Peyer's patch (tissue), 4 donors: Measurements from ENCODE around the gene POLE4. TPM values are rescaled to one million over a fixed set of nuclear protein-coding genes. Genes with fewer than 3 reads are reported as not detected.

Experiments used
- DNase-seq, 3 donors: peaks; one replicate each; pipeline ENCODE4 v3.0.0-alpha.2; 2017 to 2019
- H3K27ac ChIP-seq, 4 donors: fragments of 200-600 bp; sonication (generic); one replicate each; pipeline ENCODE4 v1.5.1; 2016 to 2019
- H3K27me3 ChIP-seq, 2 donors: fragments of 200-600 bp; sonication (generic); one replicate each; pipeline ENCODE4 v1.5.1; 2019
- H3K36me3 ChIP-seq, 3 donors: fragments of 200-600 bp; sonication (generic); one replicate each; pipeline ENCODE4 v1.5.1; 2016 to 2019
- H3K4me1 ChIP-seq, 4 donors: fragments of 200-600 bp; sonication (generic); one replicate each; pipeline ENCODE4 v1.5.1; 2016 to 2019
- H3K4me3 ChIP-seq, 4 donors: fragments of 200-600 bp; sonication (generic); 1 replicate in 3 of 4; 2 replicates in 1 of 4; pipeline ENCODE4 v1.5.1; 2016 to 2019; ENCODE audit warnings: mild to moderate bottlenecking in 1 of 4
- H3K9me3 ChIP-seq, 4 donors: fragments of 200-600 bp; sonication (generic); one replicate each; pipeline ENCODE4 v1.5.1; 2016 to 2019; ENCODE audit warnings: mild to moderate bottlenecking in 1 of 4
- CTCF ChIP-seq, 6 experiments: fragments of 450-650 bp in 4 of 6; fragments of 200-600 bp in 2 of 6; sonication (generic) in 1 of 6; IDR thresholded peaks; one replicate each; pipeline ENCODE4 v1.5.1; 2017 to 2019; ENCODE audit warnings: antibody characterized with exemption in 6 of 6, mild to moderate bottlenecking in 3 of 6, moderate library complexity in 1 of 6
- POLR2A ChIP-seq, 2 donors: fragments of 450-650 bp; IDR thresholded peaks; one replicate each; pipeline ENCODE4 v1.5.1; 2017; ENCODE audit warnings: antibody characterized with exemption in 2 of 2, mild to moderate bottlenecking in 2 of 2, moderate library complexity in 2 of 2
- total RNA-seq, 4 donors: library from RNA; depleted of rRNA; stranded (reverse); fragments of >200 nt; gene quantifications; one replicate each; pipeline ENCODE4 v1.1.0, GENCODE V29; 2016

The POLE4 gene
- 10 to 100 TPM; 20.1 to 46.2 (median 23.6) TPM for total RNA-seq

- peak within 1 kb of the TSS; percentile 87 to 96 (median 88) for H3K27ac ChIP-seq
- TF ChIP-seq POLR2A (IDR thresholded peaks at IDR 0.05) (peak; percentile 74 to 90), CTCF (IDR thresholded peaks at IDR 0.05) (peak in 3 of 6 experiments; percentile 29 to 37 (median 36))
- H3K4me3 ChIP-seq = peak within 1 kb of the TSS; percentile 58 to 93 (median 59)
- H3K27me3 ChIP-seq = no peaks in the 10 kb centered on the region
- DNase-seq = peak; percentile 92 to 97 (median 96)
- no peaks in the 10 kb centered on the region for H3K9me3 ChIP-seq
- H3K4me1 ChIP-seq = peaks cover 0 to 14% (median 0%) of the 10 kb centered on the region in 4 donors
- no peaks in the 10 kb centered on the region for H3K36me3 ChIP-seq
Observed at GRCh38 chr2:74958274-74959105, at the start of gene POLE4. POLE4 (plus strand) TSS chr2:74958643; CDS start chr2:74958680, 37 bp downstream.

GRCh38 chr2:74908748-74909444 is 49.5 kb upstream of the POLE4 start:
- no peaks in the 10 kb centered on the region for H3K27me3 ChIP-seq
- H3K27ac ChIP-seq = no peak overlapping the region
- H3K36me3 ChIP-seq = no peaks in the 10 kb centered on the region
- TF ChIP-seq CTCF (IDR thresholded peaks at IDR 0.05) (no peak), POLR2A (IDR thresholded peaks at IDR 0.05) (no peak)
- H3K4me1 ChIP-seq = no peaks in the 10 kb centered on the region
- DNase-seq = peak in 2 of 3 donors; percentile 47 to 55
- no peaks in the 10 kb centered on the region for H3K9me3 ChIP-seq
- no peak overlapping the region for H3K4me3 ChIP-seq

GRCh38 chr2:74910245-74910644 is 48.2 kb upstream of the POLE4 start:
- DNase-seq = no peak
- no peaks in the 10 kb centered on the region for H3K9me3 ChIP-seq

GRCh38 chr2:74911061-74911460 is 47.4 kb upstream of the POLE4 start:
- TF ChIP-seq CTCF (IDR thresholded peaks at IDR 0.05) (no peak), POLR2A (IDR thresholded peaks at IDR 0.05) (no peak)
- H3K27ac ChIP-seq = no peak overlapping the region
- no peaks in the 10 kb centered on the region for H3K36me3 ChIP-seq
- no peaks in the 10 kb centered on the region for H3K9me3 ChIP-seq
- H3K27me3 ChIP-seq = no peaks in the 10 kb centered on the region
- H3K4me1 ChIP-seq = no peaks in the 10 kb centered on the region
- H3K4me3 ChIP-seq = no peak overlapping the region
- no peak for DNase-seq

More at GRCh38 chr2:74910245-74910644, 48.2 kb upstream of the POLE4 start:
- no peak overlapping the region for H3K27ac ChIP-seq
- no peaks in the 10 kb centered on the region for H3K36me3 ChIP-seq
- no peaks in the 10 kb centered on the region for H3K27me3 ChIP-seq
- H3K4me1 ChIP-seq = no peaks in the 10 kb centered on the region
- TF ChIP-seq POLR2A (IDR thresholded peaks at IDR 0.05) = no peak
- no peak for TF ChIP-seq CTCF (IDR thresholded peaks at IDR 0.05)
- no peak overlapping the region for H3K4me3 ChIP-seq

GRCh38 chr2:74915743-74916142 is 42.7 kb upstream of the POLE4 start:
- no peaks in the 10 kb centered on the region for H3K9me3 ChIP-seq
- H3K27ac ChIP-seq = no peak overlapping the region
- H3K4me3 ChIP-seq = no peak overlapping the region
- no peaks in the 10 kb centered on the region for H3K36me3 ChIP-seq
- DNase-seq = no peak
- H3K27me3 ChIP-seq = no peaks in the 10 kb centered on the region
- no peaks in the 10 kb centered on the region for H3K4me1 ChIP-seq
- no peak for TF ChIP-seq CTCF (IDR thresholded peaks at IDR 0.05)
- TF ChIP-seq POLR2A (IDR thresholded peaks at IDR 0.05) = no peak
